ENCODE results near the gene TRPV3. TPM values are rescaled to one million over a fixed set of nuclear protein-coding genes. Genes with fewer than 3 reads are reported as not detected.
A peak's percentile ranks its signal among the peaks of the same experiment; 100 is the strongest.

Gene TRPV3
- total and polyA plus RNA-seq, 2 of the 8 experiments (the other 6 are each of a cell fraction or from before 2014, with no cell fraction given) = 0.56 to 1.0 TPM

GRCh38 chr17:3547628-3548027 lies 10.0 kb downstream of the TRPV3 start:
- Histone ChIP-seq H3K9me3 (ENCODE audit: insufficient read depth in 2 of 2, low read depth in 1 of 2, low read length in 1 of 2) (no peaks in the 10 kb centered on the region), H3K79me1 (ENCODE audit: low read depth, low read length) (no peaks in the 10 kb centered on the region), H3K18ac (ENCODE audit: extremely low read depth, low read length) (no peak overlapping the region), H3K4me1 (replicated peaks in 1 of 4; ENCODE audit: control insufficient read depth in 3 of 4, insufficient read depth in 4 of 4, low read length in 3 of 4) (peaks cover 0 to 2% (median 0%) of the 10 kb centered on the region in 4 experiments; a peak in 1 of 7 replicates), H3K4me2 (ENCODE audit: insufficient read depth in 1 of 2, low read depth in 2 of 2, low read length in 2 of 2) (no peak overlapping the region), H4K8ac (ENCODE audit: extremely low read depth, insufficient read depth, low read length) (no peak overlapping the region), H4K5ac (ENCODE audit: insufficient read length, low read depth, low read length) (no peak overlapping the region), H4K91ac (replicated peaks; ENCODE audit: insufficient read length, low read length) (peak overlapping the region; percentile 32), H3K23me2 (ENCODE audit: low read depth, low read length) (peaks cover 7% of the 10 kb centered on the region; the same call in 1 of the 2 replicates), H4K20me1 (replicated peaks in 1 of 2; ENCODE audit: control insufficient read depth in 1 of 2, insufficient read depth in 2 of 2, low read length in 2 of 2) (peaks cover 0 to 4% of the 10 kb centered on the region in 2 experiments), H3K23ac (ENCODE audit: insufficient read length) (no peak overlapping the region), H2BK12ac (ENCODE audit: low read depth, low read length) (no peak overlapping the region; the same call in 1 of the 2 replicates), H3K27ac (ENCODE audit: low read depth, low read length) (no peak overlapping the region), H2AK5ac (ENCODE audit: low read depth, low read length) (no peak overlapping the region), H2BK5ac (ENCODE audit: low read depth, low read length) (no peak overlapping the region), H3K14ac (ENCODE audit: insufficient read length) (no peak overlapping the region), H3K56ac (replicated peaks; ENCODE audit: insufficient read length, low read depth, low read length) (no peak overlapping the region), H3K4me3 (ENCODE audit: extremely low read depth in 1 of 4, insufficient read depth in 2 of 4, low read depth in 3 of 4, low read length in 4 of 4) (no peak overlapping the region), H2BK15ac (ENCODE audit: low read length) (no peak overlapping the region), H3K27me3 (replicated peaks in 1 of 4; ENCODE audit: control insufficient read depth in 3 of 4, extremely low read depth in 1 of 4, insufficient read depth in 3 of 4, low read length in 3 of 4) (no peaks in the 10 kb centered on the region), H3K9ac (replicated peaks in 1 of 4; ENCODE audit: extremely low read depth in 1 of 4, low read depth in 3 of 4, low read length in 3 of 4) (no peak overlapping the region), H3K36me3 (ENCODE audit: control insufficient read depth in 2 of 4, insufficient read depth in 4 of 4, low read length in 3 of 4) (no peaks in the 10 kb centered on the region), H2BK20ac (ENCODE audit: low read length) (0 out of 2 replicates have a peak overlapping the region, but pooled peaks have one; percentile 61), H3K4ac (replicated peaks; ENCODE audit: insufficient read length, low read depth, low read length) (no peak overlapping the region), H2AFZ (ENCODE audit: low read length) (no peak overlapping the region), H2BK120ac (replicated peaks; ENCODE audit: low read depth, low read length) (no peak overlapping the region), H3K79me2 (ENCODE audit: control insufficient read depth in 1 of 2, insufficient read depth in 2 of 2, low read length in 2 of 2) (no peaks in the 10 kb centered on the region)
- POLR2A ChIA-PET (ENCODE audit: partially characterized antibody) = no interaction called here
- TF ChIP-seq SIX5 (IDR thresholded peaks at IDR 0.05; ENCODE audit: low read depth, low read length) (no peak), RXRA (IDR thresholded peaks at IDR 0.05; ENCODE audit: insufficient read depth, low read depth, low read length) (no peak), RBBP5 (IDR thresholded peaks at IDR 0.05; ENCODE audit: borderline replicate concordance, low read depth, low read length) (no peak), EGR1 (IDR thresholded peaks at IDR 0.05; ENCODE audit: borderline replicate concordance, low read depth, low read length) (no peak)
- DNase-seq (ENCODE audit: low read depth in 1 of 2, low spot score in 2 of 2) = no peak
- CTCF ChIA-PET (ENCODE audit: partially characterized antibody) = interaction anchor here (0.6 to 2.2 kb wide), 4 partner anchors 12 to 618 kb away, joined by 3 to 11 read pairs (median 4); no protein-coding TSS in a partner anchor
- FAIRE-seq = no peak
- WGBS, 2 experiments (ENCODE audit: extremely low coverage in 1 of 2, insufficient coverage in 1 of 2, insufficient read length in 1 of 2, insufficient replicate concordance in 2 of 2, low coverage in 1 of 2, low lambda C conversion rate in 2 of 2, missing lambda C conversion rate in 1 of 2) = 82% methylated on average over 9 of the region's 11 CpGs; no CpG with 5 or more reads in 1 of the 2 experiments

Measured in H1 (cell line).